Ureter (tissue), 1 donor: ENCODE measurements around the gene MYO18A. TPM values are rescaled to one million over a fixed set of nuclear protein-coding genes. Genes with fewer than 3 reads are reported as not detected.

Experiments
- DNase-seq: peaks from one replicate; pipeline ENCODE4 v3.0.0-alpha.2; 2020; ENCODE audit warnings: low spot score
- total RNA-seq: library from RNA; stranded (reverse); gene quantifications from one replicate; pipeline ENCODE4 v1.2.4, GENCODE V29; 2023
- donor health status: DM: yes; HTN: yes; CAD: no.

The MYO18A gene
- total RNA-seq, 1 donor from 2014 or later, result 74.5 TPM

- no peak for DNase-seq
Measured at GRCh38 chr17:29049541-29050145, 130.6 kb downstream of the MYO18A start.

DNA sequence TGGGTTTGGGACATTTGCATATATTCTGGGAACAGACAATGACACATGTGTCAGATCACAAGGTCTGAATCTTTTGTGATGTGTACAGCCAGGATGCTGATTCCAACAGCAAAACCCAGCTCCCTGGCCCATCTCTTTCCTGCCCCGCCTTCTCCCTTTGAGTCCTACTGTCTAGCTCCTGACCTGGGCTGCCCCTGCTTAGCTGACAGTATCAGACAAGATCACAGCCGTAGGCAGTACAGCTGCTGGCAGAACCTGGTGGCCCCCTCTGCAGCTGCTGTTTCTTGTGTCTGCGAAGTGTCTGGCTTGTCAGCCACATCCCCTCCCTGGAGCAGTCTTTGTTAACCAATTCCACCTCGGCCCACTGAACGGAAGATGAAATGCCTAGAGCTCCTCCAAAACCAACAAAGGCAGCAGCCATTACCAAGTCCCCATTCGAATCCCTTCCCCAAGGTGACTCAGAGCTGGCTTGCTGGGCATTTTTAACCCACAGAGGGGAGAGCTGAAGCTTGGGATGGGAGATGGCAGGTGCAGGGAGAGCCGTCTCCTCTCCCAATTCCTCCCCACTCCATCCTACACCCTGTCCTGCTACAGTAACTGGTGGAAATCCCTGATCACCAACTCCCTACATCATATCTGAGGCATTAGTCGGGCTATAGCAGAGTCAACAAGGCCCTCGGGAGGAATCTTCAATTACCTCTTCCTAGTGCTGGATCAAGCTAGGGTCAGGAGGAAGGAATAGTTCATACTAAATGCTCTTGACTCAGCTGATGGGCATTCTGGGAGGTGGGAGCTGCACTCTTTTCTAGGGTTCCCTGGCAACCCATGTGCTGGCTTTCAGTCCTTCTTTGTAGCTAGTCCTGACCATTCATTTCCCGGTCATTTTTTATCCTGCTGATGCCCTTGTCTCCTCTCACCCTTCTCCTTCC is 131.5 kb downstream of the MYO18A start:
- no peak for DNase-seq

DNA sequence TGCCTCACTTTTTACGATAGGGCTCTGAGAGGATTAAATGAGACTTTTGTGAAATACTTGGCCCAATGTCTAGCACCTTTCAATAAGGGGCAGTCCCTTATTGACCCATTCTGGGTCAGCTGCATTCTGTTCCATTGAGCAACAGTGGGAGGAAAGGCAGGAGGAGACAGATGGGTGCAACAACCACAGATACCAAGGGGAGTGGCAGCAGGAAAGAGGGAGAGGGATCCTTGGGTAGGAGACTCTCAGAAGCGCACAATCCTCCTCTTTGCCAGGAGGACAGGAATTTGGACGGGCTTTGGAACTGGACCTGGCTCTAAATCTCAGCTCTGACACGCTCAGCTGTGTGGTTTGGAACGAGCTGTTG is 133.7 kb downstream of the MYO18A start:
- DNase-seq, result no peak

- DNase-seq, result no peak
Measured at GRCh38 chr17:29045734-29046472, 134.3 kb downstream of the MYO18A start.

DNA sequence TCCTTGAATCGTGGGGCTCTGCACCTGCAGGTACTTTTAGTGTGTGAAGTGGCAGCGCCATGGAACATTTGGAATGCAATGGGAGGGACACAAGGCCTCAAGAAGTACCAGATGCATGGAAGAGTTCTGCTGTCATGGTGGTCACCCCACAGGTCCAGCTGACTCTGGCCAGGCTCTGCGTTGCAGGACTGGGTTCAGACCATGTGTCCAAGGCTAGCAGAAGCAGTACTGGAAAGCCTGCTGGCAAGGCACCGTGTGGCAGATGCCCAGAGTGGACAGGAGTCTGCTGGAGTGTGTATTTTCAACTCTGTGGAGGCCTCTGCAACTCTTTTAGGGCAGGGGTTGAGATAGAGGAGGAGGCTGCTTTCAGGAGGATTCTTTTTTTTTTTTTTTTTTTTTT is 135.2 kb downstream of the MYO18A start:
- DNase-seq, result no peak

- DNase-seq, result no peak
Measured at GRCh38 chr17:29043539-29044145, 136.6 kb downstream of the MYO18A start.

DNA sequence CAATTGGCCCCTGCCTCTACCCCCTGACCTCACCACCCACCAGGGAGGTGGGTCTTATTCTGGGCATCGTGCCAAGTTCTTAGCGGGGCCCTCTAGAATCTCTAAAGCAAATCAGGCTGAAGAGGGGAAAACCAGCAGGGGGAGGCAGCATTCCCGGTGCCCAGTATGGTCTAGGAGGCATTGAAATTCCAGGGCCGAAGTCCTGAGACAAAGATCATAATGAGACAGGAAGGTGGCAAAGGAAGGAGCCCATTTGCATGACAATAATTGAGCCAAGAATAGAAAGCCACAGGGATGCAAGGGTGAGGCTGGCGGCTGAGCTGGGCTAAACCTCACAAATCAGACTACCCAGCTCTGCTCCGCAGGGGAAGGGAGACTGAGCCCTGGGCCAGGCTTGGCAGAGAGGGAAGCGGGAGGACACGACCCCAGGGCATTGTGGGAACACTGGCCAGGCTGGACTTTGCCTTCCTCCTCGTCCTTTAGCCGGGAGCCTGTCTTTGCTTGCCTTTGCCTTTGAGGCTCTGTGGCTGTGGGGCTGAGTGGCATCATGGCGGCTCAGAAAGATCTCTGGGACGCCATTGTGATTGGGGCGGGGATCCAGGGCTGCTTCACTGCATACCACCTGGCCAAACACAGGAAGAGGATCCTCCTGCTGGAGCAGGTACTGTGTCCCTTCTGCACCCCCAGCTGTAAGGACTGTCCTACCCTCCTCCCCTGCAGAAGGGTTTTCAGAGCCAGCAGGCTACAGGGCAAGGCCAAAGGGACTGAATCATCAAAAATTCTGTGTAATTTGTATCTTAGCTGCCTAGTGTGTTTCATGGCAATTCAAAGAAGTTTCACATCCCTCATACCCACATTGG is 137.3 kb downstream of the MYO18A start, which contains the start of gene PIPOX:
PIPOX (plus strand) TSS at position 463 of the 860 bp plus-strand sequence; CDS start at position 548, 85 bp downstream.
- DNase-seq, result no peak

GRCh38 chr17:29042026-29042678 is 138.0 kb downstream of the MYO18A start:
- DNase-seq, result no peak

DNA sequence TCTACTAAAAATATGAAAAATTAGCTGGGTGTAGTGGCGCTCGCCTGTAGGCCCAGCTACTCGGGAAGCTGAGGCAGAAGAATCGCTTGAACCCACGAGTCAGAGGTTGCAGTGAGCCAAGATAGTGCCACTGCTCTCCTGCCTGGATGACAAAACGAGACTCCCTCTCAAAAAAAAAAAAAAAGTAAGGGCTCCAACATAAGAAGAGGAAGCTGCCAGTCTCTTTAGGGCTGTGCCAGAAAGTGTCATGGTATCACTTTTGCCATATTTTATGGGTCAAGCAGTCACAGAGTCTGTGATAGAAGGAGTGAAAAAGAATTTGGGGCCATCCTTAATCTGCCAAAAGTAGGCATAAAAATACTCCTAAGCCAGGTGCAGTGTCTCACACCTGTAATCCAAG is 138.6 kb downstream of the MYO18A start:
- no peak for DNase-seq

- no peak for DNase-seq
Measured at GRCh38 chr17:29041091-29041490, 139.1 kb downstream of the MYO18A start.

GRCh38 chr17:29039764-29040598 is 140.2 kb downstream of the MYO18A start:
- no peak for DNase-seq

DNA sequence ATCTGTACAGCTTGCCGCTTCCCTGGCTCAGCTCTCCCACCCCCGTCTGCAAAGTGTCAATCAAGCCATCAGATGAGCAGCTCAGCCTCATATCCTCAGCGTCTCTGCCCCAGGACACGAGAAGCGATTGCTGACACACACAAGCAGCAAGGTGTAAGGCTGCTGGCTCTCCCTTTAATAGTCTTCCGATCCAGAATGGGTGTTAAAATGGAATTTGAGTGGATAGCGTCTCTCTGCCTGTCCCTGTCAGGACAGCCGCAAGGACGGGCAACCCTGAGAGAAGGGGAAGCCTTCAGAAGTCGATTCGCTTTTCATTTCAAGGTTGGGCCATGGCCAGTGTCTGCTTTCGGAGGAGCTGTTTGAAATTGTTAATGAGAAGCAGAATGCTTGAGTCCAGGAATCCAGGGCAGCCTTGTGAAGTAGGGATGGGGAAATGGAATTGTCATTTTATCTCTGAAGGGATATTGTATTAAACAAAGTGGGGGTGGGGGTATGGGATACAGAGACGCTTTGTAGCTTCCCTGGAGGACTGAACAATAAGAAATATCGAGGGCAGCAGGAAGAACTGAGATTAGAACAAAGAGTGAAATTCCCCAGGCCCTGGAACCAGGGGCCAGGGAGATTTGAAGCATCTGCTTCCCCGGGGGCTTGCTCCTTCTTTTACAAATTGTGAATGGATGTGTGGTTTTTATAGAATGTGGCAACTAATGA is 142.0 kb downstream of the MYO18A start:
- no peak for DNase-seq

DNA sequence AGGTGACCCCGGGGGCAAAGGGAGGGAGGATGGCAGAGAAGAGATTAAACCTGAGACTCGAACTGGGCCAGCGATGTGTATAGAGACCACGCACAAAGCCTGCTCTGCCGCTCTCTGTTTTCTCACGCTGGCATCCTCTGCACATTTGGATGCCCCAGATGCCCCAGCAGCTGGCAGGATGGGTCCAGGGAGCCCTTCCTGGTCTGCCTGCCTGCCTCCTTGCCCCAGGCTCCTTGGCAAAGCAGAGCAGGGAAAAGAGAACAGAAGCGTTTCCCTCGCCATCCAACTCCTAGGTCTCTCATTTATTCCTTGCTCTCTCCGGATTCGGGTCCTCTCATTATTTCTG is 142.5 kb downstream of the MYO18A start:
- no peak for DNase-seq

- DNase-seq, result no peak
Measured at GRCh38 chr17:29036584-29036983, 143.6 kb downstream of the MYO18A start.

GRCh38 chr17:29034510-29034909 is 145.7 kb downstream of the MYO18A start:
- DNase-seq, result no peak

GRCh38 chr17:29032857-29033197 is 147.4 kb downstream of the MYO18A start:
- DNase-seq, result no peak

GRCh38 chr17:29032013-29032856 is 148.0 kb downstream of the MYO18A start:
- no peak for DNase-seq

- DNase-seq, result no peak
Measured at GRCh38 chr17:29031488-29031887, 148.7 kb downstream of the MYO18A start.
